Stimulated activated CD4-positive, alpha-beta T cell treated with anti-CD3 and anti-CD28 coated beads, Interleukin-12 subunit alpha, Interleukin-12 subunit beta, amount 100 ng/mL, for 4 hours (primary cell): ENCODE measurements around the gene AP4M1.

Source experiments
- DNase-seq: peaks from one replicate; pipeline ENCODE4 v3.0.0-alpha.2; 2020

The AP4M1 gene, protein sequence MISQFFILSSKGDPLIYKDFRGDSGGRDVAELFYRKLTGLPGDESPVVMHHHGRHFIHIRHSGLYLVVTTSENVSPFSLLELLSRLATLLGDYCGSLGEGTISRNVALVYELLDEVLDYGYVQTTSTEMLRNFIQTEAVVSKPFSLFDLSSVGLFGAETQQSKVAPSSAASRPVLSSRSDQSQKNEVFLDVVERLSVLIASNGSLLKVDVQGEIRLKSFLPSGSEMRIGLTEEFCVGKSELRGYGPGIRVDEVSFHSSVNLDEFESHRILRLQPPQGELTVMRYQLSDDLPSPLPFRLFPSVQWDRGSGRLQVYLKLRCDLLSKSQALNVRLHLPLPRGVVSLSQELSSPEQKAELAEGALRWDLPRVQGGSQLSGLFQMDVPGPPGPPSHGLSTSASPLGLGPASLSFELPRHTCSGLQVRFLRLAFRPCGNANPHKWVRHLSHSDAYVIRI

DNA sequence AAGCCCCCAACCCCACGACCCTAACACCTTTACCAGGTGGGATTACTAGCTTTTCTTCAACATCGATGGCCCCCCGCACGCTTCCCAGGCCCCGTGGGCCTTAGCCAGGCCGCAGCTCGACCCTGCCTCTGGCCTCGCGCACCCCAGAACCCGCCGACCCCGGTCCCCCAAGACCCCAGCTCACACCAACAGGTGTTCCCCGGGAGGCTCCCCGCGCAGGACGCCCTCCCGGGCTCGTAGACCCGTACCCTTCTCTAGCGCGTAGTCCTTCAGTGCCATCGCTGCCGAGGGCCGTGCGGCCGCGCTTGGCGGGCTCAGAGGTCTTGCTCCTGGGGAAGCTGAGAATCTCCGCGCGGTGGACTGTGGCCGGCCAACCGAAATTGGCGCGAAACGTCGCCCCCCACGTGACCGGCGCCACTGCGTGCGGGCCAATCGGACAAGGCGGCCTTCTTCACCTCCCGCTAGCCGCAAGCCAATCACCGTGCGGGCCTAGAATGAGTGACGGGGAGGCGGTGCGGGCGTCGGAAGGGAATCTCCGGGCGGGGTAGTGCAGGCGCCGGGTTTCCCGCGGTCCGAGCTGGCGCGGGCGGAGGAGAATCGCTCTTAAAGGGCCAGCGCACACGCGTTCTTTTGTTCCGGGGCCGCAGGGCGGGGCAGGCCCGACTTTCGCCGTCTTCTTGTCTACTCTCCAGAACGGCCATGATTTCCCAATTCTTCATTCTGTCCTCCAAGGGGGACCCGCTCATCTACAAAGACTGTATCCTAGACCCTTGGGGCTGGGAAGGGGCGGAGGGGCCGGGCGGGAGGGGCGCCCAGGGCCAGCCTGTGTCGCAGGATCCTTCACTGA, at the start of gene AP4M1, which contains the start of gene MCM7:
TSS of gene AP4M1 (plus strand) at position 628 of the 847 bp plus-strand sequence. CDS start at position 700, 72 bp downstream.
TSS of gene MCM7 (minus strand) at position 382 of the 847 bp plus-strand sequence. CDS start at position 279, 103 bp downstream.
- peak; percentile 93 for DNase-seq

- DNase-seq = no peak
These were observed 48.2 kb upstream of the AP4M1 start for GRCh38 chr7:100053215-100053614.

- DNase-seq = no peak
These were observed 44.4 kb upstream of the AP4M1 start for GRCh38 chr7:100057006-100057405.

- no peak for DNase-seq
These were observed 42.1 kb upstream of the AP4M1 start for GRCh38 chr7:100059251-100059739.

DNA sequence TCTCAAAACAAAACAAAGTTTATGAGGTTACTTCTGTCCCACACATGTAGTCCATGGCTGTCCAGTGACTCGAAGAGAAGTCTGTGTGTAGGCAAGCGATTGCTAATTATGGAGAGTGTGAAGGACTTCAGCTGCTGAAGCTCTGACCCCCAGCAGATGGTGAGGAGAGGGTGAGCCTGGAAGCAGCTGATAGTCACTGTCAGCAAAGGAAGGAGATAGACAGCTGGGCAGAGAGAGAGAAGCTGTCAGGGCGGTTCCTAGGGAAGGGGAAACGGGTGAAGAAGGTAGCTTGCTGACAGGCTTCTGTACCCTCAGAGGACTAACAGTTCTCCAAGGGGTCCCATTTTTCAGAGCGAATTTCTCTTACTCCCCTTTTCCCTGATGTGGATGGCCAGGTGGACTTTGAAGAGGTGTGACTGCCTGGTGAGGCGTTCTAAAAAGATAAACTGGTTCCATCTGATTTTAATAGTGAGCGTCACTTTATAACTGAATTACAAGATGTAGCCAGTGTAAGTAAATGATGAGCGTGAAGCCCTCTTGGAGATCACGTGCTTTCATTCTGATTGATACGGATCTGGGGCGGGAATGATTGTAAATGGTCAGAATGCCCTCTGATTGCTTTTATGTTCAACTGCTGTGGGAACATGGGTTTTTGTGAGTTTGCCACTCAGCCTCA, 39.8 kb upstream of the AP4M1 start:
- no peak for DNase-seq

GRCh38 chr7:100063376-100063775, 38.1 kb upstream of the AP4M1 start:
- no peak for DNase-seq

GRCh38 chr7:100064162-100064561, 37.3 kb upstream of the AP4M1 start:
- DNase-seq = no peak

DNA sequence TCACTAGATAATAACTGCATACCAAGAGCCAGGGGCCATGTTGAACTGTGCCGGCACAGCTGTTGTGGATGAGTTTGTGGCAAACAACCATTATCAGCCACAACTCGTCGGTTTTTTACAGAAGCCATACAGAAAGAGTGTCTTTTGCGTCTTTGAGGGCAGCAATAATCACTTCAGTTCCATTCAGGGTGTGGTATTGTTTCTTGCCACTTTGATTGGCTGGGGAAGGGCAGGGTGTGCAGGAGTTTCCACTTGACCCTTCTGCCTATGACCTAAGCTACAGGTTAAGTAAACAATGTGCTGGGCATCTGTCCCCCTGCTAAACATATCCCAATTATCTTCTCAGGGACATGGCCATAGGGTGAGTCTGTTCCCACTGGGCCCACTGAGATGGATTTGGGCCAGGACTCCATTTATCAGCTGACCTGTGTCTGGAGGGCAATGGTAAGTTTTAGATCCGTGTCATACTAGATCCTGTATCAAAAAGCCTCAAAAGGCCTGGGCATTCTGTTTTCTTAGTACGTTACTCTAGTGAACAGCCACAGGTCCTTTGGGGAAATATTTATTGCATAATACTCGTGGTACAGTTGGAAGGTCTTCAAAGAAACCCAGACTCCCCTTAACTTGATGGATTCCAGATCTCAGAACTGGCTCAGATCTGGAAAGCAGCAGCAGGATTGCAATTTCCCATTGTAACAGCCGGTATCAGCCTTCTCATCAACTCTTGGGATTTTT, 35.8 kb upstream of the AP4M1 start:
- no peak for DNase-seq

GRCh38 chr7:100066953-100067352, 34.5 kb upstream of the AP4M1 start:
- no peak for DNase-seq

GRCh38 chr7:100069991-100070390, 31.5 kb upstream of the AP4M1 start:
- DNase-seq = no peak

DNA sequence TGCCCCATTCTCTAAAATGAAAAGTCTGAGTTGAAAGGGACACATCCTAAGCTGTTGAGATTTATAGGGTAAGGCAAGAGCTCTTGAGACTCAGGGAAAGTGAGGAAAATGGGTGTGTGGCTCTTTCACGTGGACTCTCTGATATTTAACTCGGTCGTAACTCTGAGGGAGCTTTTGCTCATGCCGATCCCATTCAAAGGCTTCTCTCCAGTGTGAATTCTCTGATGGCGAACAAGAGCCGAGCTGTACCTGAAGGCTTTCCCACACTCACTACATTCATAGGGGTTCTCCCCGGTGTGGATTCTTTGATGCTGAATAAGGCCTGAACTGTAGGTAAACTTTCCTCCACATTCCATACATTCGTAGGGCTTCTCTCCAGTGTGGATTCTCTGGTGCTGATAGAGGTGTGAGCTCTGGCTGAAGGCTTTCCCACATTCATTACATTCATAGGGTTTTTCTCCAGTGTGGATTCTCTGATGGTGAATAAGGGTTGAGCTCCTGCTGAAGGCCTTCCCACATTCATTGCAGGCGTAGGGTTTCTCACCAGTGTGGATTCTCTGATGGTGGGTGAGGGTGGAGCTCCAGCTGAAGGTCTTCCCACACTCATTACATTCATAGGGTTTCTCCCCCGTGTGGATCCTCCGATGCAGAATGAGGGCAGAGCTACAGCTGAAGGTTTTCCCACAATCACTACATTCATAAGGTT, 30.3 kb upstream of the AP4M1 start:
- no peak for DNase-seq

DNA sequence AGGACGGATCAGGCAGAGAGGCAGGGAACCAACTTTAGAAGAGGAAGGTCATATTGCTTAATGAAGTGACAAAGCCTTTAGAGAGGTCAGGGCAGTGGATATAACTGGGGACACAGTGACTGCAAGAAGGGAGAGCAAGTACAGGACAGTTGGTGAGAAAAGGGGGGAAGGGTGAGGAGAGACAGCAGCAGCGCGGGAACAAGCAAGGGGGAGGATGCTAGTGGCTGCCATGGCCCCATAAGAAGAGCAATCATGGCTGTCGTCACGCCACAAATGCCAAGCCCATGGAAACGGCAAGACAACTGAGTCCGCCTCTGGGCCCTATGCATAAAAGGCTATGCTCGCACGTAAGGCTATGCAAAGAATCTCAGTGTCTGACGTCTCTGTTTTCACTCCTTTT, 29.0 kb upstream of the AP4M1 start:
- no peak for DNase-seq

GRCh38 chr7:100074841-100075240, 26.6 kb upstream of the AP4M1 start:
- DNase-seq = no peak

DNA sequence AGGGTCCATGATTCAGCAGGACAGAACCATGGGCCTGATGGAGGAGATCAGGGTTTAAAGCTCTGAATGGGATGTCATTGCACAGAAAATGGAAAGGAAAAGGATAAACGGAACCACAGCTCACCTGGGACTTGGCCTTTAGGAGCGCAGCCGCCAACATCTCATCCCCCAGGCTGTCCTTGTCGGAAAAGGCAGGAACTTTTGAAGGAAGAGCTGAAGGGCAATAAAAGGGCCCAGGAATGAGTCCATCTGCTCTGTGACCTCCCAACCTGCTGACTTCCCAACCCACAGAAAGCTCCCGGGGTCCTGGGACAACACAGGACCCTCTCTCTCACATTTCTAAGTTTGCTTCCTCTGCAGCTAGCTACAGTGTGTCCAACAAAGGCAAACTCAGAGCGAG, 26.0 kb upstream of the AP4M1 start:
- DNase-seq = no peak

GRCh38 chr7:100077205-100077604, 24.2 kb upstream of the AP4M1 start:
- no peak for DNase-seq

DNA sequence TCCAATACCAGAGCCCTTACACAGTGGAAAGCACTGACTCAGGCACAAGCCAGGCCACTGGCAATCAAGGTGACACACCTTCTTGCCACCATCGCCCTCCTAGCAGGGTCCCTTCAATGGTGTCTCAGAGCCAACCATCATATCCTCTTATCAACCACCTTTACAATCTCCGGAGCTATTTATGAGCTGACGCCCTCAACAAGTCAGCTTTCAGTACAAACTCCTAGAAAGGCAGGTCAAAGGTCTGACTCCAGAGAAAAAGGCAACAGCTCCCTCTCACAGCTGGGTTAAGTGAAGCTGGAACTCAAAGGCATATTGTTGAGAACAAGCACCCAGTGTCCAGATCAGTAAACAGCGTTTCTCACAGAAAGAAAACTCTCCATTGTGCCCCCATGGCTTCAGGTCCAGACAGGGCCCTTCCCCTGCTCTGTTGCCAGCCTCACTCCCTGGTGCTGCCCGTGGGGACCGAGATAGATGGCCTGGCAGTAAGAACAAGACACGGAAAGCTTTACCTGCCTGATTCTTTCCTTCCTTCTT, 22.4 kb upstream of the AP4M1 start:
- DNase-seq = no peak

GRCh38 chr7:100080907-100081534, 20.4 kb upstream of the AP4M1 start:
- DNase-seq = no peak

GRCh38 chr7:100081535-100082102, 19.8 kb upstream of the AP4M1 start, which contains the start of gene ZNF3:
TSS of gene ZNF3 (minus strand) at chr7:100081723. CDS start at chr7:100077357, 4,366 bp downstream.
- peak; percentile 97 for DNase-seq

- DNase-seq = no peak
These were observed 18.5 kb upstream of the AP4M1 start for GRCh38 chr7:100082978-100083377.

- no peak for DNase-seq
These were observed 15.9 kb upstream of the AP4M1 start for GRCh38 chr7:100085515-100085914.
